ENCODE measurements around the gene HPCA.

DNA sequence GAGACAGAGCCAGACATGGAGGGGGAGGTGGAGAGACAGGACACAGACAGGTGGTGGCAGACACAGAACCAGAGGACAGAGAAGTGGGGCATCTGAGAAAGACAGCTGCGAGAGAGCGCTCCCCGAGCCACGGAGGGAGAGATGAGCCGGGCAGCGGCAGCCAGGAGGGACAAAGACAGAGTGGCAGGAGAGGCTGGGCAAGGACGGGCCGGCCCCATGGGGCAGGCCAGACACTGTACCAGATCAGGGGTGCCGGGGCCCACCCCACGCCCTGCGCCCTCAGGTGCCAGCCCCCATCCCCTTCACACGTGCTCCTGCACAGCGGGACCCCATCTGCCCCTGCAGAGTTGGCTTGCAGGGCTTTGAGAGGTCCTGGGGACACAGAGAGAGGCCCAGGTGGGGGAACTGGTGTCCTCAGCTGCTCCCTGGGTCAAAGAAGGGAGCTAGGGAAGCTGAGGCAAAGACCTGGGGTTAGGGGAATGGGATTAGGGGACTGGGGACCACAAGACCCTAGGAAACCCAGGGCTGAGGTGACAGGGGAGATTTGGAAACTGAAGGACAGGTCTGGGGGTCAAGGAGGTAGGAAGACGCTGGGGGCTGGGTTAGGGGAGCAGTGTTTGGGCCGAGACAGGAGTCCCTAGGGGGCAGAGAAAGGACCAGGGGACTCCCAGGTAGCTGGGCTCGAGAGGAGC lies 16.2 kb upstream of the HPCA start:
- TF ChIP-seq POLR2A (IDR thresholded peaks at IDR 0.05), result no peak
- TF ChIP-seq, protein P1, sequence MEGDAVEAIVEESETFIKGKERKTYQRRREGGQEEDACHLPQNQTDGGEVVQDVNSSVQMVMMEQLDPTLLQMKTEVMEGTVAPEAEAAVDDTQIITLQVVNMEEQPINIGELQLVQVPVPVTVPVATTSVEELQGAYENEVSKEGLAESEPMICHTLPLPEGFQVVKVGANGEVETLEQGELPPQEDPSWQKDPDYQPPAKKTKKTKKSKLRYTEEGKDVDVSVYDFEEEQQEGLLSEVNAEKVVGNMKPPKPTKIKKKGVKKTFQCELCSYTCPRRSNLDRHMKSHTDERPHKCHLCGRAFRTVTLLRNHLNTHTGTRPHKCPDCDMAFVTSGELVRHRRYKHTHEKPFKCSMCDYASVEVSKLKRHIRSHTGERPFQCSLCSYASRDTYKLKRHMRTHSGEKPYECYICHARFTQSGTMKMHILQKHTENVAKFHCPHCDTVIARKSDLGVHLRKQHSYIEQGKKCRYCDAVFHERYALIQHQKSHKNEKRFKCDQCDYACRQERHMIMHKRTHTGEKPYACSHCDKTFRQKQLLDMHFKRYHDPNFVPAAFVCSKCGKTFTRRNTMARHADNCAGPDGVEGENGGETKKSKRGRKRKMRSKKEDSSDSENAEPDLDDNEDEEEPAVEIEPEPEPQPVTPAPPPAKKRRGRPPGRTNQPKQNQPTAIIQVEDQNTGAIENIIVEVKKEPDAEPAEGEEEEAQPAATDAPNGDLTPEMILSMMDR (IDR thresholded peaks at IDR 0.05), result no peak
